Lower lobe of right lung (tissue), 2 donors: ENCODE measurements around the gene ZNF736. TPM values are rescaled to one million over a fixed set of nuclear protein-coding genes. Genes with fewer than 3 reads are reported as not detected.

ENCODE experiments used
- ATAC-seq, 2 donors: fragments of 200-7000 bp; cut with Tn5 transposase; one replicate each; pipeline ENCODE4 v1.9.1; 2020 to 2022; ENCODE audit warnings: mild to moderate bottlenecking in 2 of 2, moderate library complexity in 2 of 2
- DNase-seq: peaks from one replicate; pipeline ENCODE4 v3.0.0-alpha.2; 2020
- H3K27ac ChIP-seq: fragments of 200-600 bp; one replicate; pipeline ENCODE4 v1.8.0; 2022
- H3K27me3 ChIP-seq: fragments of 200-600 bp; one replicate; pipeline ENCODE4 v1.8.0; 2022; ENCODE audit warnings: low read depth
- H3K36me3 ChIP-seq: fragments of 200-600 bp; one replicate; pipeline ENCODE4 v1.8.0; 2022; ENCODE audit warnings: mild to moderate bottlenecking
- H3K4me1 ChIP-seq: fragments of 200-600 bp; one replicate; pipeline ENCODE4 v1.8.0; 2022
- H3K4me3 ChIP-seq: fragments of 200-600 bp; one replicate; pipeline ENCODE4 v1.8.0; 2022; ENCODE audit warnings: mild to moderate bottlenecking
- H3K9me3 ChIP-seq: fragments of 200-600 bp; one replicate; pipeline ENCODE4 v1.8.0; 2022
- CTCF ChIP-seq: fragments of 200-600 bp; IDR thresholded peaks from one replicate; pipeline ENCODE4 v1.8.0; 2022; ENCODE audit warnings: antibody characterized with exemption, mild to moderate bottlenecking
- intact Hi-C: fragments of 100-400 bp; cut with DNase I; formaldehyde crosslinking; loops from one replicate; pipeline ENCODE4 v1.11.0; 2022
- total RNA-seq: library from RNA; stranded (reverse); fragmentation: NEBNext Ultra II Directional; extraction: Animal tissue kit (Norgen Biotek cat#: 25700); gene quantifications from one replicate; pipeline ENCODE4 v1.2.1, GENCODE V29; 2021
- donor health status: DM: no; HTN: yes; CAD: no; lungs with severe emphysema.

Gene ZNF736
- total RNA-seq, 1 donor from 2014 or later = 15.1 TPM

- TF ChIP-seq CTCF = no peak
- no peak overlapping the region for H3K27ac ChIP-seq
- no peaks in the 10 kb centered on the region for H3K27me3 ChIP-seq
- intact Hi-C loops = no loop called here
- H3K36me3 ChIP-seq = no peaks in the 10 kb centered on the region
- no peak overlapping the region for H3K4me3 ChIP-seq
- no peaks in the 10 kb centered on the region for H3K4me1 ChIP-seq
- ATAC-seq (no peak), DNase-seq (no peak)
- no peaks in the 10 kb centered on the region for H3K9me3 ChIP-seq
These were observed 12.9 kb upstream of the ZNF736 start for GRCh38 chr7:64300641-64301405.

GRCh38 chr7:64307254-64308015, 6.3 kb upstream of the ZNF736 start:
- DNase-seq (peak; percentile 97), ATAC-seq (peak; percentile 99)
- TF ChIP-seq CTCF = no peak
- Histone ChIP-seq H3K9me3 (no peaks in the 10 kb centered on the region), H3K4me3 (peak overlapping the region; percentile 72), H3K27ac (peak overlapping the region; percentile 81), H3K27me3 (no peaks in the 10 kb centered on the region), H3K36me3 (no peaks in the 10 kb centered on the region), H3K4me1 (peaks cover 6% of the 10 kb centered on the region)
- intact Hi-C loops = no loop called here

- peak overlapping the region; percentile 81 for H3K27ac ChIP-seq
- no peak for DNase-seq
- H3K27me3 ChIP-seq = no peaks in the 10 kb centered on the region
- H3K4me1 ChIP-seq = peaks cover 6% of the 10 kb centered on the region
- no peak for TF ChIP-seq CTCF
- intact Hi-C loops = no loop called here
- H3K9me3 ChIP-seq = no peaks in the 10 kb centered on the region
- ATAC-seq = no peak
- no peaks in the 10 kb centered on the region for H3K36me3 ChIP-seq
- peak overlapping the region; percentile 72 for H3K4me3 ChIP-seq
These were observed 5.8 kb upstream of the ZNF736 start for GRCh38 chr7:64308016-64308270.

- TF ChIP-seq CTCF = no peak
- intact Hi-C loops = no loop called here
- DNase-seq (no peak), ATAC-seq (no peak)
- peaks cover 17% of the 10 kb centered on the region for H3K4me1 ChIP-seq
- H3K27me3 ChIP-seq = no peaks in the 10 kb centered on the region
- H3K4me3 ChIP-seq = no peak overlapping the region
- no peaks in the 10 kb centered on the region for H3K9me3 ChIP-seq
- no peak overlapping the region for H3K27ac ChIP-seq
- H3K36me3 ChIP-seq = no peaks in the 10 kb centered on the region
These were observed 3.3 kb upstream of the ZNF736 start for GRCh38 chr7:64310426-64310825.

- DNase-seq (no peak), ATAC-seq (no peak)
- Histone ChIP-seq H3K9me3 (no peaks in the 10 kb centered on the region), H3K27ac (peak overlapping the region; percentile 82), H3K36me3 (no peaks in the 10 kb centered on the region), H3K4me1 (peaks cover 11% of the 10 kb centered on the region), H3K4me3 (no peak overlapping the region), H3K27me3 (no peaks in the 10 kb centered on the region)
- intact Hi-C loops = no loop called here
- no peak for TF ChIP-seq CTCF
These were observed 935 bp upstream of the ZNF736 start for GRCh38 chr7:64312826-64313225.
